WTC11 (cell line): ENCODE results near the gene GNAO1. TPM values are rescaled to one million over a fixed set of nuclear protein-coding genes. Genes with fewer than 3 reads are reported as not detected.

Source experiments
- ATAC-seq: fragments of 200-7000 bp; cut with Tn5 transposase; 2 replicates; pipeline ENCODE4 v1.10.0; 2021; ENCODE audit warnings: mild to moderate bottlenecking, moderate library complexity
- CTCF ChIA-PET: fragments of 300-600 bp; sonication (Branson Sonifier 250); formaldehyde crosslinking; loops from one replicate; lab custom pipeline; 2021; ENCODE audit warnings: antibody characterized with exemption; lab: Charles Lee
- POLR2A ChIA-PET: fragments of 350-600 bp; sonication (Branson Sonifier 250); formaldehyde crosslinking; loops from one replicate; lab custom pipeline; 2021; ENCODE audit warnings: antibody characterized with exemption; lab: Charles Lee
- DNase-seq: peaks from one replicate; pipeline ENCODE4 v3.0.0; 2021; ENCODE audit warnings: low spot score
- H3K27ac Mint-ChIP-seq: 2 replicates; pipeline ENCODE4 v1.8.0; 2021; ENCODE audit warnings: mixed read lengths
- H3K27me3 Mint-ChIP-seq: 2 replicates; pipeline ENCODE4 v1.8.0; 2021; ENCODE audit warnings: low read depth, mild to moderate bottlenecking, moderate library complexity, mixed read lengths
- H3K36me3 Mint-ChIP-seq: 2 replicates; pipeline ENCODE4 v1.8.0; 2021; ENCODE audit warnings: mixed read lengths
- H3K4me1 Mint-ChIP-seq: 2 replicates; pipeline ENCODE4 v1.8.0; 2022; ENCODE audit warnings: mixed read lengths
- H3K4me3 Mint-ChIP-seq: 2 replicates; pipeline ENCODE4 v1.8.0; 2021; ENCODE audit warnings: mild to moderate bottlenecking, moderate library complexity, mixed read lengths
- H3K9me3 Mint-ChIP-seq: 2 replicates; pipeline ENCODE4 v1.8.0; 2021; ENCODE audit warnings: mixed read lengths
- ATF3 ChIP-seq: sonication (generic); formaldehyde crosslinking; conservative IDR thresholded peaks from 2 replicates; pipeline ENCODE4 v1.8.1; 2022; ENCODE audit warnings: mild to moderate bottlenecking, missing genetic modification reagents
- CDX4 ChIP-seq: fragments of 250-450 bp; sonication (Bioruptor Pico); IDR thresholded peaks from 2 replicates; pipeline ENCODE4 v1.9.0; 2021; ENCODE audit warnings: moderate library complexity, mild to moderate bottlenecking, inconsistent platforms, borderline replicate concordance
- CREM ChIP-seq: sonication (generic); formaldehyde crosslinking; IDR thresholded peaks from 2 replicates; pipeline ENCODE4 v1.8.1; 2022; ENCODE audit warnings: mild to moderate bottlenecking, missing genetic modification reagents, moderate library complexity
- CTCF ChIP-seq: fragments of 200-600 bp; IDR thresholded peaks from 2 replicates; pipeline ENCODE4 v1.8.0; 2022; ENCODE audit warnings: antibody characterized with exemption
- EMX1 ChIP-seq: fragments of 250-450 bp; sonication (Bioruptor Pico); IDR thresholded peaks from 2 replicates; pipeline ENCODE4 v1.8.0; 2021; ENCODE audit warnings: mild to moderate bottlenecking
- ERG ChIP-seq: fragments of 250-450 bp; sonication (Bioruptor Pico); IDR thresholded peaks from 2 replicates; pipeline ENCODE4 v1.8.0; 2021; ENCODE audit warnings: mild to moderate bottlenecking
- ESRRA ChIP-seq: sonication (generic); formaldehyde crosslinking; IDR thresholded peaks from 2 replicates; pipeline ENCODE4 v1.8.1; 2022; ENCODE audit warnings: mild to moderate bottlenecking, missing genetic modification reagents, borderline replicate concordance
- HMGA2 ChIP-seq: fragments of 250-450 bp; sonication (Bioruptor Pico); IDR thresholded peaks from 2 replicates; pipeline ENCODE4 v1.4.0; 2021; ENCODE audit warnings: mild to moderate bottlenecking, moderate library complexity
- JUN ChIP-seq: sonication (generic); formaldehyde crosslinking; IDR thresholded peaks from 2 replicates; pipeline ENCODE4 v1.8.0; 2023; ENCODE audit warnings: mild to moderate bottlenecking, missing genetic modification reagents
- MYBL2 ChIP-seq: sonication (generic); formaldehyde crosslinking; IDR thresholded peaks from 2 replicates; pipeline ENCODE4 v1.8.1; 2023; ENCODE audit warnings: mild to moderate bottlenecking, moderate library complexity, missing genetic modification reagents
- NR1H2 ChIP-seq: sonication (generic); formaldehyde crosslinking; IDR thresholded peaks from 2 replicates; pipeline ENCODE4 v1.9.0; 2021; ENCODE audit warnings: mild to moderate bottlenecking, moderate library complexity, missing genetic modification reagents
- PRDM15 ChIP-seq: sonication (generic); formaldehyde crosslinking; IDR thresholded peaks from 2 replicates; pipeline ENCODE4 v1.8.0; 2022; ENCODE audit warnings: missing genetic modification reagents
- PRRX2 ChIP-seq: fragments of 250-450 bp; sonication (Bioruptor Pico); IDR thresholded peaks from 2 replicates; pipeline ENCODE4 v1.8.0; 2021; ENCODE audit warnings: mild to moderate bottlenecking
- RELA ChIP-seq: sonication (generic); formaldehyde crosslinking; IDR thresholded peaks from 2 replicates; pipeline ENCODE4 v1.8.1; 2022; ENCODE audit warnings: missing genetic modification reagents, mild to moderate bottlenecking, borderline replicate concordance
- SOX15 ChIP-seq: fragments of 250-450 bp; sonication (Bioruptor Pico); IDR thresholded peaks from 2 replicates; pipeline ENCODE4 v1.9.0; 2021; ENCODE audit warnings: mild to moderate bottlenecking
- SP1 ChIP-seq: sonication (generic); formaldehyde crosslinking; conservative IDR thresholded peaks from 2 replicates; pipeline ENCODE4 v1.8.1; 2022; ENCODE audit warnings: missing genetic modification reagents
- USF1 ChIP-seq: sonication (generic); formaldehyde crosslinking; IDR thresholded peaks from 2 replicates; pipeline ENCODE4 v1.8.0; 2022; ENCODE audit warnings: mild to moderate bottlenecking, missing genetic modification reagents
- ZNF121 ChIP-seq: sonication (generic); formaldehyde crosslinking; IDR thresholded peaks from 2 replicates; pipeline ENCODE4 v1.8.0; 2023; ENCODE audit warnings: missing genetic modification reagents
- ZNF219 ChIP-seq: sonication (generic); formaldehyde crosslinking; IDR thresholded peaks from 2 replicates; pipeline ENCODE4 v1.8.0; 2023; ENCODE audit warnings: missing genetic modification reagents, mild to moderate bottlenecking, borderline replicate concordance
- ZNF425 ChIP-seq: fragments of 250-450 bp; sonication (Bioruptor Pico); conservative IDR thresholded peaks from 2 replicates; pipeline ENCODE4 v1.9.0; 2021; ENCODE audit warnings: mild to moderate bottlenecking
- ZNF512 ChIP-seq: sonication (generic); formaldehyde crosslinking; IDR thresholded peaks from 2 replicates; pipeline ENCODE4 v1.8.1; 2022; ENCODE audit warnings: missing genetic modification reagents, borderline replicate concordance
- ZSCAN18 ChIP-seq: fragments of 250-450 bp; sonication (Bioruptor Pico); IDR thresholded peaks from 2 replicates; pipeline ENCODE4 v2.1.2; 2022; ENCODE audit warnings: mild to moderate bottlenecking, moderate library complexity
- total RNA-seq: library from RNA; stranded (reverse); gene quantifications from 3 replicates; pipeline ENCODE4 v1.2.3, GENCODE V29; 2021

The GNAO1 gene
- total RNA-seq, 1 experiment from 2014 or later, result 30.6 TPM

GRCh38 chr16:56295739-56296527 lies 104.6 kb downstream of the GNAO1 start (continued):
- no peak for TF ChIP-seq CTCF
- TF ChIP-seq ZSCAN18 (CRISPR knock-in tag), result no peak
- no peak for TF ChIP-seq ATF3 (CRISPR knock-in tag)
- no peak for TF ChIP-seq SOX15
- TF ChIP-seq CDX4, result no peak
- no peak for TF ChIP-seq ZNF425 (CRISPR knock-in tag)

- no peaks in the 10 kb centered on the region for H3K9me3 Mint-ChIP-seq
- POLR2A ChIA-PET, result interaction anchor here (0.7 kb wide), 1 partner anchor 106 kb away, joined by 3 read pairs; the partner anchor contains the start of gene GNAO1
- H3K27ac Mint-ChIP-seq, result no peak overlapping the region
- no peak for ATAC-seq
- H3K27me3 Mint-ChIP-seq, result peaks cover 27% of the 10 kb centered on the region
- no peak overlapping the region for H3K4me3 Mint-ChIP-seq
- H3K4me1 Mint-ChIP-seq, result peaks cover 30% of the 10 kb centered on the region
- no peak for DNase-seq
- CTCF ChIA-PET, result interaction anchor here (2.2 to 8.2 kb wide), 2 partner anchors 14 to 16 kb away, joined by 7 to 36 read pairs; no protein-coding TSS in a partner anchor
- H3K36me3 Mint-ChIP-seq, result no peaks in the 10 kb centered on the region
- TF ChIP-seq SP1, result no peak
- no peak for TF ChIP-seq RELA (CRISPR knock-in tag)
- no peak for TF ChIP-seq HMGA2 (CRISPR knock-in tag)
- TF ChIP-seq ERG, result no peak
- no peak for TF ChIP-seq CREM (CRISPR knock-in tag)
- TF ChIP-seq ZNF121 (CRISPR knock-in tag), result no peak
- TF ChIP-seq PRRX2 (CRISPR knock-in tag), result no peak
- no peak for TF ChIP-seq ZNF219 (CRISPR knock-in tag)
- no peak for TF ChIP-seq JUN (CRISPR knock-in tag)
- no peak for TF ChIP-seq NR1H2
- no peak for TF ChIP-seq PRDM15
- TF ChIP-seq ESRRA (CRISPR knock-in tag), result no peak
- TF ChIP-seq ZNF512 (CRISPR knock-in tag), result no peak
- TF ChIP-seq USF1 (CRISPR knock-in tag), result no peak
- TF ChIP-seq MYBL2 (CRISPR knock-in tag), result no peak
- no peak for TF ChIP-seq EMX1 (CRISPR knock-in tag)
Measured at GRCh38 chr16:56297684-56298083, 106.4 kb downstream of the GNAO1 start.
